B cell (primary cell): ENCODE results near the gene XIRP2. TPM values are rescaled to one million over a fixed set of nuclear protein-coding genes. Genes with fewer than 3 reads are reported as not detected.

Source experiments
- ATAC-seq: fragments of 200-7000 bp; cut with Tn5 transposase; one replicate; pipeline ENCODE4 v1.10.0; 2021; ENCODE audit warnings: low read depth, mild to moderate bottlenecking, moderate number of reproducible peaks, moderate library complexity
- CTCF ChIA-PET: fragments of 350-600 bp; sonication (Branson Sonifier 250); formaldehyde crosslinking; loops from one replicate; lab custom pipeline; 2021; ENCODE audit warnings: antibody characterized with exemption, inconsistent platforms; lab: Charles Lee
- POLR2A ChIA-PET: fragments of 350-600 bp; sonication (Branson Sonifier 250); formaldehyde crosslinking; loops from one replicate; lab custom pipeline; 2021; ENCODE audit warnings: antibody characterized with exemption; lab: Charles Lee
- DNase-seq: peaks from one replicate; pipeline ENCODE4 v3.0.0; 2013
- H2AFZ ChIP-seq: 2 replicates; pipeline ENCODE4 v1.6.1; 2012; ENCODE audit warnings: mild to moderate bottlenecking, low read depth, low read length; ENCODE audit not compliant: insufficient read depth, poor library complexity, severe bottlenecking
- H3K27ac ChIP-seq, 2 donors: 1 replicate in 1 of 2; 2 replicates in 1 of 2; pipeline ENCODE4 v1.5.1; 2012 to 2013; ENCODE audit warnings: low read length in 2 of 2, mild to moderate bottlenecking in 2 of 2, moderate library complexity in 1 of 2
- H3K27me3 ChIP-seq, 4 experiments: fragments of 200-600 bp in 1 of 4; sonication (generic) in 1 of 4; replicated peaks in 1 of 4; 1 replicate in 2 of 4; 2 replicates in 2 of 4; pipeline versions ENCODE4 v1.6.1 to v1.7.0; 2013 to 2016; ENCODE audit warnings: low read length in 3 of 4, mild to moderate bottlenecking in 2 of 4, mixed read lengths in 1 of 4, moderate library complexity in 1 of 4; ENCODE audit not compliant: insufficient read depth in 4 of 4, control insufficient read depth in 3 of 4; ENCODE audit errors: control extremely low read depth in 1 of 4
- H3K36me3 ChIP-seq, 2 experiments: replicated peaks in 1 of 2; 1 replicate in 1 of 2; 2 replicates in 1 of 2; pipeline versions ENCODE4 v1.6.1 to v1.7.1; 2013; ENCODE audit warnings: low read length in 1 of 2; ENCODE audit not compliant: insufficient read depth in 2 of 2, control insufficient read depth in 1 of 2; ENCODE audit errors: control extremely low read depth in 1 of 2, extremely low read depth in 1 of 2
- H3K4me1 ChIP-seq, 2 donors: fragments of 200-600 bp in 1 of 2; sonication (generic) in 1 of 2; 1 replicate in 1 of 2; 2 replicates in 1 of 2; pipeline versions ENCODE4 v1.5.1 to v1.6.1; 2013 to 2017; ENCODE audit warnings: low read length in 2 of 2; ENCODE audit not compliant: control insufficient read depth in 2 of 2, insufficient read depth in 2 of 2
- H3K4me2 ChIP-seq: replicated peaks from 2 replicates; pipeline ENCODE3; 2012; ENCODE audit warnings: mild to moderate bottlenecking, low read depth, low read length; ENCODE audit not compliant: poor library complexity, severe bottlenecking
- H3K4me3 ChIP-seq, 5 experiments: fragments of 200-600 bp in 1 of 5; sonication (generic) in 1 of 5; 1 replicate in 3 of 5; 2 replicates in 2 of 5; pipeline versions ENCODE4 v1.5.1 to v1.7.0; 2011 to 2016; ENCODE audit warnings: low read length in 4 of 5, mild to moderate bottlenecking in 4 of 5, low read depth in 2 of 5, control low read depth in 1 of 5, moderate library complexity in 1 of 5; ENCODE audit not compliant: insufficient read depth in 1 of 5; ENCODE audit errors: control extremely low read depth in 1 of 5, extremely low read depth in 1 of 5
- H3K79me2 ChIP-seq: fragments of 200-600 bp; sonication (generic); one replicate; pipeline ENCODE4 v1.6.0; 2016; ENCODE audit warnings: low read length; ENCODE audit not compliant: control insufficient read depth, insufficient read depth
- H3K9ac ChIP-seq: fragments of 200-600 bp; sonication (generic); 2 replicates; pipeline ENCODE4 v1.6.1; 2017; ENCODE audit warnings: mild to moderate bottlenecking, low read length, moderate library complexity
- H3K9me3 ChIP-seq, 3 donors: one replicate each; pipeline versions ENCODE4 v1.6.1 to v1.7.1; 2013; ENCODE audit warnings: low read length in 2 of 3; ENCODE audit not compliant: control insufficient read depth in 2 of 3, insufficient read depth in 1 of 3; ENCODE audit errors: control extremely low read depth in 1 of 3
- H4K20me1 ChIP-seq: 2 replicates; pipeline ENCODE4 v1.6.0; 2012; ENCODE audit warnings: mild to moderate bottlenecking, low read length; ENCODE audit not compliant: insufficient read depth, control insufficient read depth, poor library complexity, severe bottlenecking
- H3K27ac Mint-ChIP-seq: one replicate; pipeline ENCODE4 v1.8.0; 2021; ENCODE audit warnings: mixed read lengths
- H3K27me3 Mint-ChIP-seq: one replicate; pipeline ENCODE4 v1.8.0; 2021; ENCODE audit warnings: mixed read lengths
- H3K4me1 Mint-ChIP-seq: one replicate; pipeline ENCODE4 v1.8.0; 2021; ENCODE audit warnings: mixed read lengths
- H3K4me3 Mint-ChIP-seq: one replicate; pipeline ENCODE4 v1.8.0; 2021; ENCODE audit warnings: mixed read lengths
- H3K9me3 Mint-ChIP-seq: one replicate; pipeline ENCODE4 v1.8.0; 2022; ENCODE audit warnings: mixed read lengths; ENCODE audit not compliant: insufficient read depth
- CTCF ChIP-seq: fragments of 200-600 bp; IDR thresholded peaks from one replicate; pipeline ENCODE4 v1.8.0; 2022; ENCODE audit warnings: antibody characterized with exemption, mild to moderate bottlenecking
- EZH2 ChIP-seq: IDR thresholded peaks from 2 replicates; pipeline ENCODE4 v1.6.1; 2012; ENCODE audit warnings: borderline replicate concordance, low read depth, mild to moderate bottlenecking, moderate library complexity, low read length; ENCODE audit not compliant: insufficient read depth, poor library complexity, severe bottlenecking
- WGBS: methylation state at CpG from one replicate; pipeline ENCODE4 v1.1.5; 2013; ENCODE audit warnings: missing lambda C conversion rate; ENCODE audit not compliant: insufficient coverage; 5-methylcytosine and 5-hydroxymethylcytosine counted together
- intact Hi-C: fragments of 100-400 bp; cut with micrococcal nuclease; formaldehyde crosslinking; loops from one replicate; pipeline ENCODE4 v1.10.0; 2022
- polyA plus RNA-seq: library from polyadenylated mRNA; depleted of rRNA; stranded (reverse); fragments of >200 nt; gene quantifications from 2 replicates; pipeline ENCODE4 v1.2.3, GENCODE V29; 2012
- total RNA-seq, 2 donors: library from RNA; stranded (reverse); fragments of 120-200 nt in 1 of 2; gene quantifications; 1 replicate in 1 of 2; 2 replicates in 1 of 2; pipeline versions ENCODE4 v1.2.3 to v1.2.4, GENCODE V29; 2013 to 2022

Gene XIRP2
- total and polyA plus RNA-seq, 2 donors (not counting 1 experiment from before 2014, with no cell fraction given): not detected

- Histone ChIP-seq H3K27ac (no peak within 1 kb of the TSS), H3K4me3 (peak within 1 kb of the TSS; percentile 7 to 60 (median 55)), H3K9me3 (peaks cover 0 to 14% (median 1%) of the 10 kb centered on the region in 3 donors), H4K20me1 (no peaks in the 10 kb centered on the region), H3K9ac (peak within 1 kb of the TSS; percentile 67), H3K4me2 (peak within 1 kb of the TSS; percentile 82), H3K4me1 (peaks cover 15 to 20% of the 10 kb centered on the region in 2 donors), H3K27me3 (peaks cover 0 to 26% (median 22%) of the 10 kb centered on the region in 4 experiments), H3K36me3 (no peaks in the 10 kb centered on the region), H2AFZ (peak within 1 kb of the TSS; percentile 79), H3K79me2 (no peaks in the 10 kb centered on the region)
- ATAC-seq (peak; percentile 83), DNase-seq (peak; percentile 51)
- CTCF ChIA-PET: interaction anchor here (0.5 to 0.6 kb wide), 2 partner anchors 10 to 1509 kb away, joined by 3 to 4 read pairs; no protein-coding TSS in a partner anchor
- peak within 1 kb of the TSS; percentile 85 for H3K4me3 Mint-ChIP-seq
- H3K9me3 Mint-ChIP-seq: no peaks in the 10 kb centered on the region
- H3K27me3 Mint-ChIP-seq: peaks cover 51% of the 10 kb centered on the region
- TF ChIP-seq EZH2: no peak
- no peak for TF ChIP-seq CTCF
- intact Hi-C loops: no loop called here
- POLR2A ChIA-PET: no interaction called here
- under 1% methylated on average over 78 of the region's 79 CpGs for WGBS
- H3K4me1 Mint-ChIP-seq: peaks cover 17% of the 10 kb centered on the region
- H3K27ac Mint-ChIP-seq: no peak within 1 kb of the TSS
Measured at GRCh38 chr2:167292430-167293171, 404.3 kb downstream of the XIRP2 start, which contains the start of gene B3GALT1. B3GALT1 (plus strand) TSS chr2:167293001.
